Stimulated activated CD4-positive, alpha-beta T cell treated with anti-CD3 and anti-CD28 coated beads, TNF-alpha, amount 100 ng/mL, for 24 hours (primary cell): Measurements from ENCODE around the gene MFSD1.

Experiments
- DNase-seq, 3 experiments: peaks; one replicate each; pipeline ENCODE4 v3.0.0-alpha.2; 2020; ENCODE audit warnings: low read depth in 3 of 3

The MFSD1 gene, protein sequence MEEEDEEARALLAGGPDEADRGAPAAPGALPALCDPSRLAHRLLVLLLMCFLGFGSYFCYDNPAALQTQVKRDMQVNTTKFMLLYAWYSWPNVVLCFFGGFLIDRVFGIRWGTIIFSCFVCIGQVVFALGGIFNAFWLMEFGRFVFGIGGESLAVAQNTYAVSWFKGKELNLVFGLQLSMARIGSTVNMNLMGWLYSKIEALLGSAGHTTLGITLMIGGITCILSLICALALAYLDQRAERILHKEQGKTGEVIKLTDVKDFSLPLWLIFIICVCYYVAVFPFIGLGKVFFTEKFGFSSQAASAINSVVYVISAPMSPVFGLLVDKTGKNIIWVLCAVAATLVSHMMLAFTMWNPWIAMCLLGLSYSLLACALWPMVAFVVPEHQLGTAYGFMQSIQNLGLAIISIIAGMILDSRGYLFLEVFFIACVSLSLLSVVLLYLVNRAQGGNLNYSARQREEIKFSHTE

DNA sequence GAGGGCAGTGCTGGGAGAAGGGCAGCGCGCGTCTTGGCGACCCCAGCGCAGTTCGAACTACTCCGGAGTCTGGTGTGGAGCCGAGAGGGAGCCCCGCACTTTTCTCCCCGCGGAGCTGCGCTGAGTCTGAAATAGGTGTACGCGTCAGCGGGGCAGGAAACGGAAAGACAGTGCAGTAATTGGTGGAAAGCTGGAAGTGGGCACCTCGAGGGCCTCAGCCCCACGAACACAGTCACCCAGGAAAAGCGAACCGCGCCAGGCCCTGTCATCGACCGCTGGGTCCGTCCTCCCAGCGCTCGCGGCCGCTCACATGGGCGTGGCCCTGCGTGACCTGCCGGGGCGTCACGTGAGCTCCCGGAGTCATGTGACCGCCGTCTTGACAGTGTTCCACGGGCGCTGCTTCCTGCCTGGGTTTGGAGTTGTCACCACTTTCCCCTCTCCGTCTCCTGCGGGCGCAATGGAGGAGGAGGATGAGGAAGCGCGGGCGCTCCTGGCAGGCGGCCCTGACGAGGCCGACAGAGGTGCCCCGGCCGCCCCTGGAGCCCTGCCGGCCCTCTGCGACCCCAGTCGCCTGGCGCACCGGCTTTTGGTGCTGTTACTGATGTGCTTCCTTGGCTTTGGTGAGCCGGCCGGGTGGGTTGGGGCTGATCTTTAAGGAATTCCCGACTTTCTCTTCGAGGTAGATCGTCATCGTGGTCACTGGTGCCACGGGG lies at the start of gene MFSD1:
Gene MFSD1, plus strand, starts transcription at position 359 of the 713 bp plus-strand sequence. Its CDS starts 99 bp downstream, at position 458.
- DNase-seq, result peak; percentile 75 to 86 (median 80)

DNA sequence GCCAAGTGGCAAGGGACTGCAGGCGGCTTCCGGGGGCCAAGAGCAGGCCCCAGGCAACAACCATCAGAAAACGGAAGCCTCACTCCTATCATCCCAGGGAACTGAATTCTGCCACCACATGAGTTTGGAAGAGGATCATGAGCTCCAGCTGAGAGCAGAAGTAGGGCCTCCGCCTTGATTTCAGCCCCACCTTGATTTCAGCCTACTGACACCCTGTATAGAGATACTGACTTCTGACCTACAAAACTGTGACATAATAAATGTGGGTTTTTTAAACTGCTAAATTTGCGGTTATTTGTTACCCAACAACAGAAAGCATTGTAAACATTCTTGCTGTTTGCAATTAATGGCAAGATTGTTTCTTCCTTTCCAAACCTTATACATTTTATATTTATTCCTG lies 48.0 kb upstream of the MFSD1 start:
- no peak for DNase-seq

DNA sequence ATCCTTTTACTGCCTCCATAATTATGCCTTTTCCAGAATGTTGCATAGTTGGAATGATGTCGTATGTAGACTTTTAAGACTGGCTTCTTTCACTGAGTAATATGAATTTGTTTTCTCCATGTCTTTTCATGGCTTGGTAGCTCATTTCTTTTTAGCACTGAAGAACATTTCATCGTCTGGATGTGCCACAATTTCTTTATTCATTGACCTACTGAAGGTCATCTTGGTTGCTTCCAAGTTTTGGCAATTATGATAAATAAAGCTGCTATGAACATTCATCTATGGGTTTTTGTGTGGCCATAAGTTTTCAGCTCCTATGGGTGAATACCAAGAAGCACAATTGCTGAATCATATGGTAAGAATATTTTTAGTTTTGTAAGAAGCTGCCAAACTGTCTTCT lies 46.4 kb upstream of the MFSD1 start:
- DNase-seq, result no peak

DNA sequence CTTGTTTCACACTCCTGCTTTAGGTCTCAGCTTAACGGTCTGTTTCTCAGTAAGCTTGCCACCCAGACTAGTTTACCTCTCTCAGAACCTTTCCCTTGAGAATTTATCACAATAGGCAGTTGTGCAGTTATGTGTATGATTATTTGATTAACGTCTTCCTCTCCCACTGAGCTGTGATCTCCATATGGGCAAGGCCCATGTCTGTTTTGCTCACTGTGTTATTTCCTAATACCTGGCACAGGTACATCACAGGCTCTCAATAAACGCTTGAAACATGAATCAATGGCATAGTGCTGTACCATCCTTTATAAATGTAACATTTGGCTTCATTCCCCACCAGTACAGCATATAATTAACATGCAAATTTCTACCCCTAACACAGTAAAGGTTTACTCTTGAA lies 40.5 kb upstream of the MFSD1 start:
- DNase-seq, result no peak

DNA sequence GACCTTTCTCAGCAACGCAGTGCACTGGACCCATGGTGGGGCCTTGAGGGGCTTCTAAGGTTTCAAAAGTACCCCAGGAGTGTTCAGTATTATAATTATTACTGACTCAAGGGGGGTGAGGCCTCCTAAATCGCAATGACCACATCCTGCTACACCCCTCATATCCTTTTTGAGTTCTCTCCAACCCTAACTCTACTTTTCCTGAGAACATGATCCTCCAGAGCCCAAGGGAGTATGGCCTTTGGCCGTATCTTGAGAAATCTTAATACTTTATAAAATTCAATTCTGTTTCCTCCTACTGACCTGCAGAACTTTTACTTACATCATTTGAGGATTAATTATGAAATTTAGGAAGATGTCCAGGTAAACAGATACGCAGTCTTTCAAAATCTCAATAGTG lies 39.2 kb upstream of the MFSD1 start:
- no peak for DNase-seq

DNA sequence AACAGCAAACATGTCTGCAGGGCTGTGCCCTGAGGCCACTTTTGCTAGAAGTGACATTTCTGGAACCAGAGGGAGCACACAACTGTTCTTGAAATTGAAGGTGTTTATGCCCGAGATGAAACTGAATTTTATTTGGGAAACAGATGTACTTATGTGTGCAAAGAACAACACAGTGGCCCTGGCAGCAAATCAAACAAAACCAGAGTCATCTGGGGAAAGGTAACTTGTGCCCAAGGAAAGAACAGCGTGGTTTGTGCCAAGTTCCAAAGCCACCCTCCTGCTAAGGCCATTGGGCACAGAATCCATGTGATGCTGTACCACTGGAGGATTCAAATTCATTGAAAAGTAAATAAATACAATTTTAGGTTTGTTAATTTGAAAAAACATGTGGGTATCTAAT lies 38.4 kb upstream of the MFSD1 start:
- DNase-seq, result no peak

DNA sequence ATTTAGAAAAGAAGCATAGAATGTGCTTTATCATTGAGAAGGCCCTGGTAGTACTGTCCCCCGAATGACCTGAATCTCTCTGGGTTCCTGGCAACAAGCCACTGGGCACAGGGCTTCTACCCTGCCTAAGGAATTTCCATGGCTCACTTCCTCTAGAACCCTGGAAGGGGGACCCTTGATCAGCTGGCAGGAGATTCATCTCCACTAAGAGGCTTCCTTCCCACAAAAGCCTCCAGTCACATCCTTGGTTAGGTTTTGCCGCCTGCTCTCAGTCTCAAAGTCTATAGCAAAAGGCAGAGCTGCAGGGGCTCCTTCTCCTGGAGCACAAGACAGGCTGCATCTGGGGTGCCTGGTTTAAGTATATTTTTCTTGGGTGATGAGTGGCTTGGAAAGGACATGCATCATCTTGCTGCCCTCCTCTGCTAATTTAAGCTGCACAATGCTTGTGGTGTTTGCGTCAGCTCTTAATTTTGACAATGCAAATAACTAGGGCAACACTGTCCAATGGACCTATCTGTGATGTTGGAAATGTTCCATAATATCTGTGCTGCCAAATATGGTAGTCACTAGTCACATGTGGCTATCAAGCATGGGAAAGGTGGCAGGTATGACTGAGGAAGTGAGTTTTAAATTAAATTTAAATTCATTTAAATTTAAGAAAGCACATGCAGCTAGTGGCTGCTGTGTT lies 36.2 kb upstream of the MFSD1 start:
- DNase-seq, result no peak

DNA sequence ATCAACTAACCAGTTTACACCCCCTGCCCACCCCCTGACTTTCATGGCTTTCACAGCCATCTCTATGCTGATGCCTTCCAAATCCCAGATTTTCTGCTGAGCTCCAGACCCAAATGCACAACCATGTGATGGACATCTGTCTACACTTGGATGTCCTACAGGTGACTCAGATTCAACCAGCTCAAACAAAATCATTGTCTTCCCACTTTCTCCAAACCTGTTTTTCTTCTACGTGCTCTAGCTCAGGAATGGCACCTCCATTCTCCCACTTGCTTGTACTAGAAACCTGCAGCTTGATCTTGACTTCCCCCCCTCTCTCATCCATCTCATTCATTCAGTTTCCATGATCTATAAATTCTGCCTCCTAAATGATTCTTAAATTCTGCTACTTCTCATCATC lies 35.5 kb upstream of the MFSD1 start:
- DNase-seq, result no peak

DNA sequence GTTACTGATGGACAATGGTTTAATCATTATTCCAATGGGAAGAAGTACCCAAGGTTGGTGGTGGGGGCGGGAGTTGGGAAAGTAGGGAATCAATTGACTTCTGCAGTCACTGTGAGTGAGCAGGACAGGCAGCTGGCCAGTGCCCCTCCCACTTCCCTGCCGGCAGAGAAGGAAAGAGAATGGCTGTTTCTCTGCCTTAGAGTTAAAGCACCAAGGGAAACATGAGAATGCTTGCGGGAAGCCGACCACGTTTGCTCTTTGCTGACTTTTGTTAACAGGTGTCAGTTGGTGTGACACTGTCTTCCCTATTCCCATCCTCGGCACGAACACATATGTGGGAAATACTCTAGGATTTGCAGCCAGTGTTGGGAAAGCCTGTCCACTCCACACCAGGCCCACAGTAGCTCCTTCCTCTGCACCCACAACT lies 33.5 kb upstream of the MFSD1 start:
- DNase-seq, result no peak

DNA sequence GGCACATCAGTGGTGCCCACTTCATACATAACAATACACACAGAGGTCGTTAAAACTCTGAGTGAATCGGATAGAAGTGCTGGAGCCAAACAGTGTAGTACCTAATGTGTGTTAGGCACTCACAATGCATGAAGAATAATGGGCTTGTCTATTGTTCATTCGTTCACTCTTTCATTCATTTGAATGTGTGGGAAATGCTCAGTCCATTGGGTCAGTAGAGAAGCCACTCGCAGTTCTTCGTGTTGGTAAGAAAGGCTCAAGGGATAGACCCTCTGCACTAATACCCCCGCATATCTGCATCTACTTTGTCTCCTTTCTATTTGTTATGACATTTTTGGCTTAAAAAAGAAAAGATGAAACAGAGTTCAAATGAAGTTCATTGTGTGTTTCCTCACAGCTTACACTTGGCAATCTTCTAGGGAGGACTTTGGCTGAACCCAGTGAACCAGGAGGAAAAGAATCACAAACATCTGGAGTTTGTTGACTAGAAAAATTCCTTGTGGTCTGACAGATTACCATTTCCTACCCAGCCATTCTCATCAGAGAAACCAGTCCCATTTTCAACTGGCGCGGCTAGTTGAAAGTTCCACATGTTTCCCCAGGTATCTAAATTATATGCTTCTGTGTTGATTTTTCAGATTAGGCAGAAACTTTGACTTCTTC lies 32.8 kb upstream of the MFSD1 start:
- DNase-seq, result no peak

DNA sequence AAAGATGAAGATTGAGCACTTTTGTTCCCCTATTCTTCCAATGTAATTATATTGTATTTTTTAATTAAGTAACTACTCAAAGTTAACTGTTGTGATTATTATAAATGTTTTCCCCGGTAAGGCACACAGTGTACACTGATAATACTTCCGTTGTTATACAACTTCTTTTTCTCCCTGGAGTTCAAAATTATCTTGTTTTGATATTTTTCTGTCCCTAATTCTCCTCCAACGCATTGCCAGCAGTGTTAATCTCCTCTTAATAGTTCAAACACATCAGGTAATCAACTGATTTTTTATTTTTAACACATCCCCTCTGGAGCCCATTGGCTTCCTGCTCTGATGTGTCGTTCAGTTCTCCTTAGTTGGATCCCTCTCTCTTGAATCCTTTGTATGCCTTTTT lies 32.3 kb upstream of the MFSD1 start:
- DNase-seq, result no peak

DNA sequence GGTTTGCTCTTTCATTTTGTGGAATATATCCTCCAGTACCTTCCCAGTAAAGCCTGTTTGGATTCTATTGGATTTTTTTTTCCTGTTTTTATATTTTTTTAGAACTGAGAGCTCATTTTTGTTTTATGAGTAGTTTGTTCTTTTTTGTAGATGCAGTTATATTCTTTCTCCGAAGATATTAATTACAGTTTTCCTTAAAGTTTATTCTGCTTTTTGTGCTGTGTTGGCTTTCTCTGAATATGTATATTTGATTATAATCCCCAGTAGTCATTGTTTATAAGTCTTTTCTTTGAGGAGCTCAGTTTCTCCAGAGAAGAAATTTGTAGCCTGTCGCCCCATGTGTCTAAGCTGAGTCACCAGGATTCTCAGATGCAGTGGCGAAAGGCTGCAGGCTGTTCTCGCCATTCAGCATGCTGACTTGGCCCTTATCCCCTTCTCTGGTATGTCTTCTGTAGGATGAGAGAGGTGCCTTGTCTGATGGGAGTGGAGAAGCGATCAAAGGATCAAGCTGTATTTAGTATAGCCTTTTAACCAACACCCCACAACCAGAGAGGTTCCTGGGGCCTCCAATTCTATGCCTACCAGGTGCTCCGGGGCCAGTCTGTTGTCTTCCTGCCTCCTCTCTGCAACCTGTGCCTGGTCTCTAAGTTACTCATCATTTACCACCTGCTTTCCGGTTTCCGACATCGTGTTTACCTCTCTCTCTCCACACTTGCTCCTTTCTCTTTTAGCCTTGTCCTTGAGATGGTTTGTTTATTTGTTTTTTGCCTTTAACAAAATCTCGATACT lies 31.7 kb upstream of the MFSD1 start:
- DNase-seq, result no peak

DNA sequence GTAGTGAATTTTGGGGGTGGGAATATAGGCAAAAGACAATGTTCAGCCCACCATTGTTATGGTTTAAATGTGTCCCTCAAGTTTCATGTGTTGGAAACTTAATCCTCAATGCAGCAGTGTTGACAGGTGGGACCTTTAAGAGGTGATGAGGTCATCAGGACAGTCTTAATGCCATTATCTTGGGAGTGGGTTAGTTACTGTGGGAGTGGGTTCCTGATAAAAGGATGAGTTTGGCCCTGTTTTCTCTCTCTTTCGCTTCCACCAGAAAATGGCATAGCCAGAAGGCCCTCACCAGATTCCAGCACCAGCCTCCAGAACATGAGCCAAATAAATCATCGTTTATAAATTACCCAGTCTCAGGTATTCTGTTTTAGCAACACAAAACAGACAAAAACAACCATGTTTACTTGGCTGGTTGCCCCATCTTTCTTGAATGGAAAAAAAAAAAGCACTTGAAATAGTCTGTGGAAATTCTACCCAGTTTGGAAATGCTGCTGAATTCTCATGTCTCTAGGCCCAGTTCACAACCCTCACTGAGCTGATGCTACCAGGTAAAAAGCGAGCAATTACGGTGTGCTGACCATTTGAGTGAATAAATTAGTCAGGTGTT lies 31.0 kb upstream of the MFSD1 start:
- DNase-seq, result no peak

DNA sequence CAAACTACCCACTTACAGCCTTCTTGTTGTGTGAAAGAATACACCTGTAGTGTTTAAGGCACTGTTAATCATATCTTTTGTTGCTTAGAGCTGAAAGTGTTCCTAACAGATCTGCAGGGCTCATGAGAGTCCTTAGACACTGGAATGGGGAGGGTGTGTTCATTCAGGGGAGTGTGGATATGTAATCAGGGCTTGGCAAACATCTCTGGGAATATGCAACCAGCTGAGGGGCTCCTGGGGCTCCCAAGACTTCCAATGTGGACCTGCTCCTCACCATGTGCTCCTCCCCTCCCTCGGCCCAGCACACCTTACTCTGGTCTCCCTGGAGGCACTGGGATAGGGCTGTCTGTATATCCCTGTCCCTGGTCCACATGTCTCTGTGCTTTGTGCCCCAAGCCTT lies 30.3 kb upstream of the MFSD1 start:
- no peak for DNase-seq

DNA sequence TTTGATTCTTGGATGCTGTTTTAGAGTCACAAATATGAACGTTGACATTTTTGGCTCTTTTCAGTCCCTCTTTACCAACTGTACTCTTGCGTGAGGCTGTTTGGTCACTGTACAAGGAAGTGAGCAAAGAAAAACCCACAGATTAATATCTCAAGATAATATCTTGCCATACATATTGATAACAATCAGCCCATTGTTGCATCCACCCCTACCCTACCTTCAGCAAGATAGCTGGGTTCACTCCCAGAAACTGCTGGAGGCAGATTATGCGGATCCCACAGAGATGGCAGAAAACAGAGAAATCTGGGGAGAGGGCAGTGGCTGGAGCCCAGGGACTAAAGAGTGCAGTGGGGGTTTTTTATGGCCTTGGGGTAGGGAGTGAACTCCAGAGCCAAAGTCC lies 29.9 kb upstream of the MFSD1 start:
- DNase-seq, result no peak

DNA sequence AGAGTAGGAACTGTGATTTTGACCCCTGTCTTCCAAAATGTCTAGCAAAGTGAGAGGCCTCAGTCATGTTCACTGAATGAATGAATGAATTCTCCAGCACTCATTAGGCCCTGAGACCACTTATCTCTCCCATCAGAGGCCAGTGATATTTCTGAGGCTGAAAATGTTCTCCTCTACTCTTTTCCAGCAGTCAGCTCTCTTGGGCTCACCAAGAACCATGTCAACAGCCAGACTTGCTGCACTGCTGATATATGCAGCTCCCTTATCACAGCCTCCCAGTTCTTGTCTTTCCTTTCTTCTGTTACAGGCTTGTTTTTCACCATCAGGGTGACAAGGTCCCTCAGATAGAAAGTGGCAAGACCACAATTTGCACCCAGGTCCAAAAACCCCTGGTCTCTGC lies 28.7 kb upstream of the MFSD1 start:
- DNase-seq, result no peak

DNA sequence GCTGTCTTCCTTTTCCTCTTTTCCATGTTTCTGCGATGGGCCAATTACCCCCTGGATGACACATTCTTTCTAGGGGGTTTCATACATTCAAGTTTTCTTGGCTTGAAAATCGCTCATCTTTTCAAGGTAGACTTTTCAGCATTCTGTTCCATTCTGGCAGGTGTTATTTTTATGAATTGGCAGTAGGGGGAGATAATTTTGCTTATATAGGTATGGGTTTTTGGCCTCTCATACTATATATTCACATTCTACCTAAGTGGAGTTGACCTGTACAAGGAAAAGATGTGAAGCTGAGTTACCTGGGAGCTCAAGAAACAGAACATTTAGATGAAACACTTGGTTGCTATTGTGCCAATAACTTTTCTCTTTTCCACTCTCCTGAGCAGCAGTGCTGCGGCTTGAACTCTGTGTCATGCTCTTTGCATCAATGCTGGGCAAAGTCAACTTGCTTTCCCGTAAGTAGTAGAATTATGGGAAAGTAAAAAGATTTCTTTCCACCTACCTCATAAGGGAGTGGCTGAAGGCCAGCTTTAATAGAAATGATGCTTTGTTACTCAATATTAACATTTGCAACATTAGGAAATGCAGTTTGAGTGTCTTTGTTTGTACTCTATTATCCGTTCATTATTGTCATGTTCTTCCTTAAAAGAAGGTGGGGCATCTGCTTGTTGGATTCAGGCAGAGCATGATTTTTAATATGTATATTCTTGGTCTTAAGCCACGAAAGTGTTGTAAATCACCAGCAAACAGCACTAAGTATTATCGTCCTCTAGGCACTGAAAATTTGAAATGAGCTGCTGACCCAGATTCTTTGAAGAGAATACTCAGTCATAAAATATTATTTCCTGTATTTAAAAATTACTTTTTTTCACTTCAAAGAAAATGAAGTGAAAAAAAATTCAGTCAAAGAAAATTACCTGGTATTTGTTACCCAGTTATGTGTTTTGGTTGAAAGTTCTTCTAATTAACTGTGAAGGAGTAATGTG lies 27.7 kb upstream of the MFSD1 start:
- no peak for DNase-seq

DNA sequence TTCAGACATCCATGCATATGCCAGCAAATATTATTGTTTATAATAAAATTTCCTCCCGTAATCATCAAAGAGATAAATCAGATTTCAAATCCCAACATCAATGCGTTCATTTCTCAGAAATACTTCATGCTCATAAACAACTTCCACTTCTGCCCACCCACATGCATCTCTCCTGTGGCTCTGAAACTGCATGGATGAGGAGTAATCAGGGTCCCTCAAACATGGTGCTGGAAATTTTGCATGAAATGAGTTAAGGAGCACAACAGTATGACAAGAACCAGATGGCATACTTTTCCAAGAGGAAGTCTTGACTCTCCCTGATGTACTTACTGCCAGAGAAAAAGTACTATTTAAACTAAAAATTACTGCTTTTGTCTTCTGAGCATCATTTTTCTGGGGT lies 26.9 kb upstream of the MFSD1 start:
- no peak for DNase-seq
